Lung (tissue), 12 donors: ENCODE data around the gene APLP1. TPM values are rescaled to one million over a fixed set of nuclear protein-coding genes. Genes with fewer than 3 reads are reported as not detected.
"Not testable (repeated sequence)": the region's sequence is repeated elsewhere in the genome, so short reads cannot be mapped to it uniquely, and the experiment has no call there.

Experiments used
- ATAC-seq: fragments of 200-7000 bp; cut with Tn5 transposase; one replicate; pipeline ENCODE4 v1.9.1; 2020; ENCODE audit warnings: moderate number of reproducible peaks; ENCODE audit not compliant: insufficient read depth, low FRiP score
- DNase-seq, 3 donors: peaks; one replicate each; pipeline ENCODE4 v3.0.0-alpha.2; 2013 to 2017
- H3K27ac ChIP-seq, 2 donors: one replicate each; pipeline ENCODE4 v1.5.1; 2013; ENCODE audit warnings: mild to moderate bottlenecking in 2 of 2, moderate library complexity in 2 of 2, control low read depth in 1 of 2, inconsistent platforms in 1 of 2, low read depth in 1 of 2, low read length in 1 of 2
- H3K27me3 ChIP-seq, 3 donors: one replicate each; pipeline ENCODE4 v1.5.1; 2013; ENCODE audit warnings: low read length in 2 of 3; ENCODE audit not compliant: control insufficient read depth in 3 of 3, insufficient read depth in 3 of 3
- H3K36me3 ChIP-seq, 4 donors: one replicate each; pipeline ENCODE4 v1.5.1; 2013; ENCODE audit warnings: low read length in 4 of 4, mild to moderate bottlenecking in 1 of 4, moderate library complexity in 1 of 4; ENCODE audit not compliant: control insufficient read depth in 4 of 4, insufficient read depth in 4 of 4
- H3K4me1 ChIP-seq, 5 donors: one replicate each; pipeline ENCODE4 v1.5.1; 2013; ENCODE audit warnings: low read length in 5 of 5, mild to moderate bottlenecking in 2 of 5, moderate library complexity in 1 of 5; ENCODE audit not compliant: control insufficient read depth in 5 of 5, insufficient read depth in 5 of 5
- H3K4me3 ChIP-seq: one replicate; pipeline ENCODE4 v1.5.1; 2013; ENCODE audit warnings: mild to moderate bottlenecking, control low read depth, moderate library complexity
- H3K9ac ChIP-seq, 2 donors: one replicate each; pipeline ENCODE4 v1.5.1; 2013; ENCODE audit warnings: low read length in 2 of 2, control low read depth in 1 of 2; ENCODE audit not compliant: insufficient read depth in 1 of 2
- H3K9me3 ChIP-seq, 4 donors: one replicate each; pipeline ENCODE4 v1.5.1; 2013; ENCODE audit warnings: low read length in 3 of 4, mild to moderate bottlenecking in 1 of 4, moderate library complexity in 1 of 4; ENCODE audit not compliant: control insufficient read depth in 4 of 4, insufficient read depth in 3 of 4
- WGBS, 2 donors: extraction: QIAGEN DNeasy Blood & Tissue Kit; methylation state at CpG; one replicate each; pipeline ENCODE4 v1.1.7; 2013; 5-methylcytosine and 5-hydroxymethylcytosine counted together
- polyA plus RNA-seq, 2 donors: library from polyadenylated mRNA; stranded (reverse); fragments of 200-250 nt; gene quantifications; one replicate each; pipeline ENCODE4 v1.2.1, GENCODE V29; 2013
- total RNA-seq, 2 donors: library from RNA; depleted of rRNA in 1 of 2; stranded (reverse); fragments of >200 nt in 1 of 2; gene quantifications; one replicate each; pipeline ENCODE4 v1.2.1, GENCODE V29; 2014 to 2021
- TF ChIP-seq, protein P1 (sequence below): IDR thresholded peaks from 2 replicates; pipeline ENCODE4 v1.5.1; 2012; ENCODE audit warnings: mild to moderate bottlenecking; ENCODE audit errors: control extremely low read depth, extremely low read depth
- donor health status: control.
- donor health status: control.
- donor health status: Bipolar disorder and iron deficiency.
- donor health status: healthy.
- donor health status: DM: yes; HTN: yes; CAD: no.

APLP1 gene
- total and polyA plus RNA-seq, 4 donors: 0.94 to 6.5 (median 2.0) TPM

DNA sequence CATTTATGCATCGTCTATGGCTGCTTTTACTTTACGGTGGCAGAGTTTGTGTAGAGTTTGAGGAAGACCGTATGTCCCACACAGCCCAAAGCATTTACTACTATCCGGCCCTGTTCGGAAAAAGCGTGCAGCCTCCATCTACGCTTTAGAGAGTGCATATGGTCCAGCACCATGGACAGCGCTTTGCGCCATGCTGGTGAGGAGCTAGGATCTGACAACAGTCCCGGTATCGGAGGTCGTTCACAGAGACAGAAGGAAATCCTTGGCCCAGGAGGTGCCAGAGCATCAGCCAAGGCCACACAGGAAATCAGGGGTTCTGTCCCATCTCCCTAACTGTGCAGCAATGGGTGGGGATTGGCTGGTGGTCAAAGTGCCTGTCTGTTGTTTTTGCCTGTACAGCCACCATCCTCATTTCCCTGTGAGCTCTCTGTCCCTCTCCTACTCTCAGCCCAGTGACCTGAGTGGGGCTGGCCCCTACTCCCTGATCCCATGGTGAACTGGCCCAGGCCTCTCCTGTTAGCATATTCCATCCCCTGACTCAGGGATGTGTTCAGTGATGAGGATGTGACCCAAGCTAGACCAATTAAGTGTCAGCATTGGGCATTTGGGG is 39.6 kb upstream of the APLP1 start:
- Histone ChIP-seq H3K9ac (no peak overlapping the region), H3K9me3 (peaks cover 0 to 4% (median 0%) of the 10 kb centered on the region in 4 donors), H3K27ac (no peak overlapping the region), H3K36me3 (no peaks in the 10 kb centered on the region), H3K4me1 (no peaks in the 10 kb centered on the region), H3K4me3 (no peak overlapping the region), H3K27me3 (no peaks in the 10 kb centered on the region)
- TF ChIP-seq, protein P1, sequence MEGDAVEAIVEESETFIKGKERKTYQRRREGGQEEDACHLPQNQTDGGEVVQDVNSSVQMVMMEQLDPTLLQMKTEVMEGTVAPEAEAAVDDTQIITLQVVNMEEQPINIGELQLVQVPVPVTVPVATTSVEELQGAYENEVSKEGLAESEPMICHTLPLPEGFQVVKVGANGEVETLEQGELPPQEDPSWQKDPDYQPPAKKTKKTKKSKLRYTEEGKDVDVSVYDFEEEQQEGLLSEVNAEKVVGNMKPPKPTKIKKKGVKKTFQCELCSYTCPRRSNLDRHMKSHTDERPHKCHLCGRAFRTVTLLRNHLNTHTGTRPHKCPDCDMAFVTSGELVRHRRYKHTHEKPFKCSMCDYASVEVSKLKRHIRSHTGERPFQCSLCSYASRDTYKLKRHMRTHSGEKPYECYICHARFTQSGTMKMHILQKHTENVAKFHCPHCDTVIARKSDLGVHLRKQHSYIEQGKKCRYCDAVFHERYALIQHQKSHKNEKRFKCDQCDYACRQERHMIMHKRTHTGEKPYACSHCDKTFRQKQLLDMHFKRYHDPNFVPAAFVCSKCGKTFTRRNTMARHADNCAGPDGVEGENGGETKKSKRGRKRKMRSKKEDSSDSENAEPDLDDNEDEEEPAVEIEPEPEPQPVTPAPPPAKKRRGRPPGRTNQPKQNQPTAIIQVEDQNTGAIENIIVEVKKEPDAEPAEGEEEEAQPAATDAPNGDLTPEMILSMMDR: no peak
- DNase-seq (peak; percentile 80 to 90 (median 84)), ATAC-seq (no peak)
- 10% methylated on average over 12 of the region's 12 CpGs for WGBS, 2 donors

DNA sequence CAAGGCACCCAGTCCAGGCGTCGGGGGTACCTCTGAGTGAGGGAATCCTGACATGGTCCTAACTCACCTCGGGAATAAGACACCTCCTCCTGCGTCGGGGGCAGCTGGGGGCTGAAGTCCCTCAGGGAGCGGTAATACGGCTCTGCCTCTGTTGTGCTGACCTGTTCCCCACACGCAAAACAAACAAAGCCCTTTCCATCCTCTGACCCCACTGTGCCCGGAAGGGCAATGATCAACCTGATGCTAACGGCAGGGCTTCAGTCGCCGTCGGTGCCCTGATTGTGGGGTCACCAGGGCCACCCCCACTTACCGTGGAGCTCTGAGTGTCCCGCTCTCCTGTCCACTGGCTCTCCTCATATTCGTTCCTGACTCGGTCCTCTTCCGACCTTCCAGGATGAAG is 37.4 kb upstream of the APLP1 start:
- no peaks in the 10 kb centered on the region for H3K4me1 ChIP-seq
- TF ChIP-seq, protein P1: no peak
- no peak overlapping the region for H3K4me3 ChIP-seq
- no peaks in the 10 kb centered on the region for H3K36me3 ChIP-seq
- no peak for DNase-seq
- WGBS, 2 donors: 74 to 84% methylated on average over 18 of the region's 18 CpGs
- no peak overlapping the region for H3K9ac ChIP-seq
- H3K9me3 ChIP-seq: peaks cover 0 to 4% (median 0%) of the 10 kb centered on the region in 4 donors
- H3K27ac ChIP-seq: no peak overlapping the region
- no peaks in the 10 kb centered on the region for H3K27me3 ChIP-seq
- ATAC-seq: no peak

DNA sequence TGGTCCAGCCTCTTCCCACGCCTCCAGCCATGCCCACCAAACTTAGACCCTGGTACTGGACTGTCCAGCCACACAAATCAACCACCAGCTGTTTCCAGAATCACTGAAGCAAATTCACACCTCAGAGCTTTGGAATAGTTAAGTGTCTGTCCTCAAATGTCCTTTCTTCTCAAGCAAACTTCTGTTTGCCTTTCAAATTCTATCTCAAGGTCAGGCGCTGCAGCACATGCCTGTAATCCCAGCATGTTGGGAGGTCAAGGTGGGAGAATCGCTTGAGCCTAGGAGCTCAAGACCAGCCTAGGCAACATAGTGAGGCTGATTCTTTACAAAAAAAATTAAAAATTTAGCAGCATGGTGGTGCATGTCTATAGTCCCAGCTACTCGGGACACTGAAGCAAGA is 36.3 kb upstream of the APLP1 start:
- H3K27me3 ChIP-seq: no peaks in the 10 kb centered on the region
- no peak overlapping the region for H3K4me3 ChIP-seq
- TF ChIP-seq, protein P1: no peak
- no peak for ATAC-seq
- 74 to 85% methylated on average over 4 of the region's 4 CpGs for WGBS, 2 donors
- no peak overlapping the region for H3K9ac ChIP-seq
- H3K27ac ChIP-seq: no peak overlapping the region
- no peaks in the 10 kb centered on the region for H3K4me1 ChIP-seq
- DNase-seq: no peak
- no peaks in the 10 kb centered on the region for H3K36me3 ChIP-seq
- peaks cover 0 to 4% (median 0%) of the 10 kb centered on the region in 4 donors for H3K9me3 ChIP-seq

DNA sequence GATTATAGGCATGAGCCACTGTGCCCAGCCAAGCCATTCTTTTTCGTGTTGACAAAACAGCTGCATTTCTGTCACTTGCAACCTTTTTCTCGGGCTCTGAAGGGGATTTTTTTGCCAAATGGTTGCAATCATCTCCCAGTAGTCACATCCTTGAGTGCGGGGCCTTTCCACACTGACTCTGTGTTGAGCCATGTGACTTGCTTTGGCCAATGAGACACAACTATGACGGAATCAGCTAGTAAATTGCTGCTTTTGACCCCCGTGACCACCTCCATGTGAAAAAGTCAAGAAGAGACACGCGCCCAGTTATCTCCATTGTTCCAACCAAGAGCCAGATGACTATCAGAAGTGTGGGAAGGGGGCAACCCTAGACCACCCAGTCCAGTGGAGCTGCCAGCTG is 34.4 kb upstream of the APLP1 start:
- no peaks in the 10 kb centered on the region for H3K27me3 ChIP-seq
- H3K27ac ChIP-seq: no peak overlapping the region
- peaks cover 0 to 4% (median under 1%) of the 10 kb centered on the region in 4 donors for H3K9me3 ChIP-seq
- H3K36me3 ChIP-seq: no peaks in the 10 kb centered on the region
- no peak overlapping the region for H3K9ac ChIP-seq
- DNase-seq (no peak), ATAC-seq (no peak)
- no peak overlapping the region for H3K4me3 ChIP-seq
- 55 to 61% methylated on average over 7 of the region's 7 CpGs for WGBS, 2 donors
- no peaks in the 10 kb centered on the region for H3K4me1 ChIP-seq
- TF ChIP-seq, protein P1: no peak

DNA sequence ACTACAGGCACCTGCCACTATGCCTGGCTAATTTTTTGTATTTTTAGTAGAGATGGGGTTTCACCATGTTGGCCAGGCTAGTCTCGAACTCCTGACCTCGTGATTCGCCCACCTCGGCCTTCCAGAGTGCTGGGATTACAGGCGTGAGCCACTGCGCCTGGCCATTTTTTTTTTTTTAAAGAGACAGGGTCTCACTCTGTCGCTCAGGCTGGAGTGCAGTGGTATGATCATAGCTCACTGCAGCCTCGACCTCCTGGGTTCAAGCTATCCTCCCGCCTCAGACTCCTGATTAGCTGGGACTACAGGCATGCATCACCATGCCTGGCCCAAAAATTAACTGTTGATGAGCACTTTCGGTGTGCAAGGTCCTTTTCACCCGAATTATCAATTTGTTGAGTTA is 32.3 kb upstream of the APLP1 start:
- H3K27me3 ChIP-seq, H3K9me3 ChIP-seq, H3K27ac ChIP-seq, DNase-seq, H3K4me3 ChIP-seq, ATAC-seq, H3K36me3 ChIP-seq, H3K9ac ChIP-seq, H3K4me1 ChIP-seq: not testable (repeated sequence)
- WGBS, 2 donors: 56 to 61% methylated on average over 11 of the region's 11 CpGs
